ENCODE data around the gene PYGL. TPM values are rescaled to one million over a fixed set of nuclear protein-coding genes. Genes with fewer than 3 reads are reported as not detected.
A peak's percentile ranks its signal among the peaks of the same experiment; 100 is the strongest.

Gene PYGL
- total RNA-seq, 2 donors from 2014 or later, result 7.0 to 27.1 TPM

DNA sequence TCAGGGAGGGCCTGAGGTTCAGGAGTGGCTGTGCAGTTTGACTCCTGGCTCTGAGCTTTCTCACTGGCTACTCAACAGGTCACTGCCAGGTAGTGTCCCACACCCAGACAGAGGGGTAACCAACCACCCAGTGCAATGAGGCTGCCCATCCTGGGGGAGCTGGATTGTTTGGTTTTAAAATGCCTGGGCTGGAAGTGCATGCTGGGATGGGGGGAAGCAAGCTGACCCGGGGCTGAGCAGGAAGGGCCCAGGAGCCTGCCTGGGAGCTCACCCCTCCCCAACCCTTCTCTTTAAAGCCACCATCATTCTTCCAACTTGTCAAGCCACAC, 85.0 kb downstream of the PYGL start:
- Histone ChIP-seq H3K9me3 (no peaks in the 10 kb centered on the region), H3K4me1 (peaks cover 0 to 6% of the 10 kb centered on the region in 2 donors), H3K27me3 (no peaks in the 10 kb centered on the region), H3K36me3 (no peaks in the 10 kb centered on the region), H3K27ac (peak overlapping the region; percentile 75), H3K4me3 (peak overlapping the region; percentile 45 to 61)
- TF ChIP-seq, protein P1, sequence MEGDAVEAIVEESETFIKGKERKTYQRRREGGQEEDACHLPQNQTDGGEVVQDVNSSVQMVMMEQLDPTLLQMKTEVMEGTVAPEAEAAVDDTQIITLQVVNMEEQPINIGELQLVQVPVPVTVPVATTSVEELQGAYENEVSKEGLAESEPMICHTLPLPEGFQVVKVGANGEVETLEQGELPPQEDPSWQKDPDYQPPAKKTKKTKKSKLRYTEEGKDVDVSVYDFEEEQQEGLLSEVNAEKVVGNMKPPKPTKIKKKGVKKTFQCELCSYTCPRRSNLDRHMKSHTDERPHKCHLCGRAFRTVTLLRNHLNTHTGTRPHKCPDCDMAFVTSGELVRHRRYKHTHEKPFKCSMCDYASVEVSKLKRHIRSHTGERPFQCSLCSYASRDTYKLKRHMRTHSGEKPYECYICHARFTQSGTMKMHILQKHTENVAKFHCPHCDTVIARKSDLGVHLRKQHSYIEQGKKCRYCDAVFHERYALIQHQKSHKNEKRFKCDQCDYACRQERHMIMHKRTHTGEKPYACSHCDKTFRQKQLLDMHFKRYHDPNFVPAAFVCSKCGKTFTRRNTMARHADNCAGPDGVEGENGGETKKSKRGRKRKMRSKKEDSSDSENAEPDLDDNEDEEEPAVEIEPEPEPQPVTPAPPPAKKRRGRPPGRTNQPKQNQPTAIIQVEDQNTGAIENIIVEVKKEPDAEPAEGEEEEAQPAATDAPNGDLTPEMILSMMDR (IDR thresholded peaks at IDR 0.05), result no peak
- DNase-seq (ENCODE audit: low spot score), result no peak

DNA sequence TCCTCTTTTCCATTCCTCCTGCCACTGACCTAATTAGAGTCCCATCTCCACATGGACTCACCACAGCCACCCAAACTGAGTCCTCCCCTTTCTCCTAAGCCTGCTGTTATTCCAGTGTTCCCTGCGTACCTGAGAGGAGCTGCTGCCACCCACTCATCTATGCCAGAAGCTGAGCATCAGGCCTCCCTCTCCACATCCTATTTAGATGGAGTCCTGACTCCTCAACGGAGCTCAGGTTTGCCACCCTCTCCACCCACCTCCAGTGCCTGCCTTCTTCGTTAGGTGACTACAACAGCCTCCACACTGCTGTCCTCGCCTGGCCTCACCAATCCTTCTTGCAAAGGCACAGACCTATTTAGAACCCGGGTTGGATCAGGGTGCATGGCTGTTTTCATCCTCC, 87.6 kb downstream of the PYGL start:
- DNase-seq (ENCODE audit: low spot score), result no peak
- no peak overlapping the region for H3K4me3 ChIP-seq
- H3K27me3 ChIP-seq, result no peaks in the 10 kb centered on the region
- no peak overlapping the region for H3K27ac ChIP-seq
- H3K36me3 ChIP-seq, result no peaks in the 10 kb centered on the region
- H3K4me1 ChIP-seq, result peaks cover 0 to 6% of the 10 kb centered on the region in 2 donors
- TF ChIP-seq, protein P1 (IDR thresholded peaks at IDR 0.05), result no peak
- H3K9me3 ChIP-seq, result no peaks in the 10 kb centered on the region

DNA sequence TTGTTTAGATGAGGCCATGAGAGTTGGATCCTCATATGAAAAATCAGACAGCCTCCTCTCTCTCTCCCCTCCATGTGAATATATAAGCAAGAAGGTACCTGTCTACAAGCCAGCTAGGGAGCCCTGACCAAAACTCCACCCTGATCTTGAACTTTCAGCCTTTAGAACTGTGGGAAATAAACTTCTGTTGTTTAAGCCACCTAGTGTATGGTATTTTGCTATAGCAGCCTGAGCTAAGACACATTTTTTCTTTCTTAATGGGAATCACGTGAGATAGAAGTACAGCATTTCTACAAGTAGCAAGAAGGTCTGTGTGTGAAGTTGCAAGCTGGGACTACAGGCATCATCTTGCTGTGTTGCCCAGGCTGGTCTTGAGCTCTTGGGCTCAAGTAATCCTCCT, 88.7 kb downstream of the PYGL start:
- no peak for DNase-seq (ENCODE audit: low spot score)
- H3K36me3 ChIP-seq, result no peaks in the 10 kb centered on the region
- peaks cover 0 to 6% of the 10 kb centered on the region in 2 donors for H3K4me1 ChIP-seq
- H3K27ac ChIP-seq, result no peak overlapping the region
- H3K4me3 ChIP-seq, result no peak overlapping the region
- no peaks in the 10 kb centered on the region for H3K27me3 ChIP-seq
- no peaks in the 10 kb centered on the region for H3K9me3 ChIP-seq
- TF ChIP-seq, protein P1 (IDR thresholded peaks at IDR 0.05), result no peak

Other genes starting within 250 kb of the PYGL start
- 10 to 100 TPM; 30.1 to 49.7 TPM for gene NIN, start 113.3 kb downstream of the PYGL start, total RNA-seq
- gene ABHD12B, start 72.4 kb downstream of the PYGL start, total RNA-seq, result under 1 TPM in 1 of 2 donors, not detected in 1; 0.83 TPM
- 1 to 10 TPM in 1 of 2 donors, under 1 TPM in 1; 0.44 to 1.3 TPM for gene TRIM9, start 150.6 kb upstream of the PYGL start, total RNA-seq